H7 (cell line): Measurements from ENCODE around the gene PTH2. TPM values are rescaled to one million over a fixed set of nuclear protein-coding genes. Genes with fewer than 3 reads are reported as not detected.

Experiments used
- DNase-seq: peaks from one replicate; pipeline ENCODE4 v3.0.0; 2012
- H3K27me3 ChIP-seq: 2 replicates; pipeline ENCODE4 v1.6.0; 2011; ENCODE audit warnings: mild to moderate bottlenecking, low read length; ENCODE audit not compliant: control insufficient read depth, insufficient read depth
- H3K36me3 ChIP-seq: replicated peaks from 2 replicates; pipeline ENCODE4 v1.5.1; 2011; ENCODE audit warnings: low read length; ENCODE audit not compliant: control insufficient read depth, insufficient read depth
- H3K4me3 ChIP-seq: 2 replicates; pipeline ENCODE4 v1.5.1; 2011; ENCODE audit warnings: low read depth, mild to moderate bottlenecking, control low read depth, low read length, moderate library complexity; ENCODE audit not compliant: insufficient read depth
- total RNA-seq: library from RNA; depleted of rRNA; stranded (reverse); fragments of >200 nt; shearing (Covaris generic); gene quantifications from 2 replicates; pipeline ENCODE4 v1.2.3, GENCODE V29; 2014

Gene PTH2
- total RNA-seq, 1 experiment from 2014 or later: not detected

GRCh38 chr19:49415810-49416200, 7.4 kb downstream of the PTH2 start:
- Histone ChIP-seq H3K27me3 (peaks cover 6% of the 10 kb centered on the region; the same call in 1 of the 2 replicates), H3K4me3 (no peak overlapping the region), H3K36me3 (no peaks in the 10 kb centered on the region)
- no peak for DNase-seq

- H3K4me3 ChIP-seq: no peak overlapping the region
- peaks cover 6% of the 10 kb centered on the region; the same call in 1 of the 2 replicates for H3K27me3 ChIP-seq
- DNase-seq: peak; percentile 64
- H3K36me3 ChIP-seq: no peaks in the 10 kb centered on the region
Observed at GRCh38 chr19:49415102-49415809, 8.0 kb downstream of the PTH2 start.

- peaks cover 4% of the 10 kb centered on the region; the same call in 1 of the 2 replicates for H3K27me3 ChIP-seq
- no peaks in the 10 kb centered on the region for H3K36me3 ChIP-seq
- no peak overlapping the region for H3K4me3 ChIP-seq
- no peak for DNase-seq
Observed at GRCh38 chr19:49414256-49414655, 9.0 kb downstream of the PTH2 start.

GRCh38 chr19:49413348-49413747, 9.9 kb downstream of the PTH2 start:
- H3K4me3 ChIP-seq: no peak overlapping the region
- no peak for DNase-seq
- H3K36me3 ChIP-seq: no peaks in the 10 kb centered on the region
- H3K27me3 ChIP-seq: peaks cover 4% of the 10 kb centered on the region; the same call in 1 of the 2 replicates

GRCh38 chr19:49411681-49412326, 11.4 kb downstream of the PTH2 start:
- no peak for DNase-seq
- Histone ChIP-seq H3K4me3 (no peak overlapping the region), H3K27me3 (peaks cover 1% of the 10 kb centered on the region; the same call in 1 of the 2 replicates), H3K36me3 (no peaks in the 10 kb centered on the region)

GRCh38 chr19:49409441-49410029, 13.7 kb downstream of the PTH2 start:
- no peak for DNase-seq
- no peaks in the 10 kb centered on the region for H3K36me3 ChIP-seq
- H3K4me3 ChIP-seq: no peak overlapping the region
- H3K27me3 ChIP-seq: no peaks in the 10 kb centered on the region; the same call in 1 of the 2 replicates

- no peak for DNase-seq
- no peaks in the 10 kb centered on the region; the same call in 1 of the 2 replicates for H3K27me3 ChIP-seq
- no peak overlapping the region for H3K4me3 ChIP-seq
- no peaks in the 10 kb centered on the region for H3K36me3 ChIP-seq
Observed at GRCh38 chr19:49408816-49409440, 14.3 kb downstream of the PTH2 start.

GRCh38 chr19:49407482-49408015, 15.7 kb downstream of the PTH2 start:
- DNase-seq: no peak
- H3K27me3 ChIP-seq: no peaks in the 10 kb centered on the region; the same call in 1 of the 2 replicates
- H3K4me3 ChIP-seq: no peak overlapping the region
- H3K36me3 ChIP-seq: no peaks in the 10 kb centered on the region

- H3K4me3 ChIP-seq: no peak overlapping the region
- DNase-seq: no peak
- H3K36me3 ChIP-seq: no peaks in the 10 kb centered on the region
- H3K27me3 ChIP-seq: no peaks in the 10 kb centered on the region; the same call in 1 of the 2 replicates
Observed at GRCh38 chr19:49407079-49407478, 16.2 kb downstream of the PTH2 start.

- peak; percentile 82 for DNase-seq
- Histone ChIP-seq H3K27me3 (no peaks in the 10 kb centered on the region; the same call in 1 of the 2 replicates), H3K4me3 (no peak overlapping the region), H3K36me3 (no peaks in the 10 kb centered on the region)
Observed at GRCh38 chr19:49403404-49404187, 19.6 kb downstream of the PTH2 start.

GRCh38 chr19:49400029-49400428, 23.2 kb downstream of the PTH2 start:
- H3K4me3 ChIP-seq: no peak overlapping the region
- DNase-seq: no peak
- no peaks in the 10 kb centered on the region for H3K36me3 ChIP-seq
- no peaks in the 10 kb centered on the region; the same call in 1 of the 2 replicates for H3K27me3 ChIP-seq

- Histone ChIP-seq H3K36me3 (no peaks in the 10 kb centered on the region), H3K4me3 (no peak overlapping the region), H3K27me3 (no peaks in the 10 kb centered on the region; the same call in 1 of the 2 replicates)
- DNase-seq: peak; percentile 19
Observed at GRCh38 chr19:49398931-49399330, 24.3 kb downstream of the PTH2 start.

- Histone ChIP-seq H3K4me3 (no peak overlapping the region), H3K27me3 (no peaks in the 10 kb centered on the region; the same call in 1 of the 2 replicates), H3K36me3 (no peaks in the 10 kb centered on the region)
- DNase-seq: peak; percentile 54
Observed at GRCh38 chr19:49398001-49398615, 25.1 kb downstream of the PTH2 start.
